ENCODE data around the gene WFDC2.

DNA sequence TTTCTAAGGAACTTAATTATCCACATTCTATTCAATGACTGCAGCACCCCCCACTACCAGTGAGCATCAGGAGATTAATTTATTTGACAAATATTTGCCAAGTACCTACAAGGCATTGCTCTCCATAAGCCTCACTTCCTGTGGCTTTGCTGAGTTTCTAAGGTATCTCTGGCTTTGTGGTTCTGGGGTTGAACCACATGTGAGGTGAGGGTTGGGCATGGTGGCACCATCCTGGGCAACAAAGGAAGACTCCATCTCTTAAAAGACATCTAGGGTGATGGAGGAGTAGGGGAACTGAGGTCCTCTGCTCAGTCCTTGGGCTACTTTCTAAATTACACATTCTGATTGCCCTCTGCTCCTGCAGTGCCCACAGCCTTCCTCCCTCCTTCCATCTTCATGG lies 25.5 kb upstream of the WFDC2 start:
- TF ChIP-seq, protein P1, sequence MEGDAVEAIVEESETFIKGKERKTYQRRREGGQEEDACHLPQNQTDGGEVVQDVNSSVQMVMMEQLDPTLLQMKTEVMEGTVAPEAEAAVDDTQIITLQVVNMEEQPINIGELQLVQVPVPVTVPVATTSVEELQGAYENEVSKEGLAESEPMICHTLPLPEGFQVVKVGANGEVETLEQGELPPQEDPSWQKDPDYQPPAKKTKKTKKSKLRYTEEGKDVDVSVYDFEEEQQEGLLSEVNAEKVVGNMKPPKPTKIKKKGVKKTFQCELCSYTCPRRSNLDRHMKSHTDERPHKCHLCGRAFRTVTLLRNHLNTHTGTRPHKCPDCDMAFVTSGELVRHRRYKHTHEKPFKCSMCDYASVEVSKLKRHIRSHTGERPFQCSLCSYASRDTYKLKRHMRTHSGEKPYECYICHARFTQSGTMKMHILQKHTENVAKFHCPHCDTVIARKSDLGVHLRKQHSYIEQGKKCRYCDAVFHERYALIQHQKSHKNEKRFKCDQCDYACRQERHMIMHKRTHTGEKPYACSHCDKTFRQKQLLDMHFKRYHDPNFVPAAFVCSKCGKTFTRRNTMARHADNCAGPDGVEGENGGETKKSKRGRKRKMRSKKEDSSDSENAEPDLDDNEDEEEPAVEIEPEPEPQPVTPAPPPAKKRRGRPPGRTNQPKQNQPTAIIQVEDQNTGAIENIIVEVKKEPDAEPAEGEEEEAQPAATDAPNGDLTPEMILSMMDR (conservative IDR thresholded peaks at IDR 0.05; ENCODE audit: low read depth in 2 of 2): no peak
- TF ChIP-seq EZH2 (IDR thresholded peaks at IDR 0.05; ENCODE audit: low read depth, unreplicated experiment) (no peak), POLR2AphosphoS5 (IDR thresholded peaks at IDR 0.05; ENCODE audit: low read depth) (no peak), EZH2phosphoT487 (IDR thresholded peaks at IDR 0.05; ENCODE audit: unreplicated experiment) (no peak), JUNB (IDR thresholded peaks at IDR 0.05; ENCODE audit: unreplicated experiment) (no peak), CREB1 (CRISPR knock-in tag; IDR thresholded peaks at IDR 0.05; ENCODE audit: low read depth) (no peak)
- TF ChIP-seq, protein P2, sequence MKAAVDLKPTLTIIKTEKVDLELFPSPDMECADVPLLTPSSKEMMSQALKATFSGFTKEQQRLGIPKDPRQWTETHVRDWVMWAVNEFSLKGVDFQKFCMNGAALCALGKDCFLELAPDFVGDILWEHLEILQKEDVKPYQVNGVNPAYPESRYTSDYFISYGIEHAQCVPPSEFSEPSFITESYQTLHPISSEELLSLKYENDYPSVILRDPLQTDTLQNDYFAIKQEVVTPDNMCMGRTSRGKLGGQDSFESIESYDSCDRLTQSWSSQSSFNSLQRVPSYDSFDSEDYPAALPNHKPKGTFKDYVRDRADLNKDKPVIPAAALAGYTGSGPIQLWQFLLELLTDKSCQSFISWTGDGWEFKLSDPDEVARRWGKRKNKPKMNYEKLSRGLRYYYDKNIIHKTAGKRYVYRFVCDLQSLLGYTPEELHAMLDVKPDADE (IDR thresholded peaks at IDR 0.05): no peak

Measured in GM23338 (cell line).